CD4-positive, alpha-beta T cell treated with Interleukin-15 for 4 hours (primary cell): ENCODE measurements around the gene ABHD8.
A peak's percentile ranks its signal among the peaks of the same experiment; 100 is the strongest.

Experiments
- DNase-seq: peaks from one replicate; pipeline ENCODE4 v3.0.0-alpha.2; 2020; ENCODE audit warnings: low spot score

ABHD8 gene

GRCh38 chr19:17333611-17334413 is 30.6 kb upstream of the ABHD8 start:
- DNase-seq = peak; percentile 82

- peak; percentile 4 for DNase-seq
These were observed 29.7 kb upstream of the ABHD8 start for GRCh38 chr19:17332677-17333581.

GRCh38 chr19:17332360-17332676 is 29.1 kb upstream of the ABHD8 start:
- no peak for DNase-seq

GRCh38 chr19:17331045-17331558 is 27.9 kb upstream of the ABHD8 start:
- DNase-seq = no peak

GRCh38 chr19:17330262-17331044 is 27.2 kb upstream of the ABHD8 start:
- DNase-seq = no peak

GRCh38 chr19:17329366-17330261 is 26.4 kb upstream of the ABHD8 start:
- DNase-seq = no peak

GRCh38 chr19:17328517-17329365 is 25.5 kb upstream of the ABHD8 start:
- DNase-seq = peak; percentile 28

- DNase-seq = peak; percentile 52
These were observed 24.7 kb upstream of the ABHD8 start for GRCh38 chr19:17327654-17328516.

GRCh38 chr19:17327068-17327653 is 23.9 kb upstream of the ABHD8 start:
- no peak for DNase-seq

GRCh38 chr19:17326595-17326966 is 23.4 kb upstream of the ABHD8 start:
- no peak for DNase-seq

GRCh38 chr19:17325881-17326594 is 22.8 kb upstream of the ABHD8 start:
- no peak for DNase-seq

GRCh38 chr19:17325133-17325532 is 21.9 kb upstream of the ABHD8 start:
- DNase-seq = no peak

GRCh38 chr19:17324357-17325114 is 21.3 kb upstream of the ABHD8 start:
- no peak for DNase-seq

GRCh38 chr19:17323964-17324332 is 20.7 kb upstream of the ABHD8 start:
- DNase-seq = no peak

GRCh38 chr19:17323300-17323963 is 20.2 kb upstream of the ABHD8 start:
- no peak for DNase-seq

- DNase-seq = no peak
These were observed 19.6 kb upstream of the ABHD8 start for GRCh38 chr19:17322854-17323253.
